ENCODE results near the gene LCA5. TPM values are rescaled to one million over a fixed set of nuclear protein-coding genes. Genes with fewer than 3 reads are reported as not detected.

LCA5 gene
- total RNA-seq, 1 donor from 2014 or later: 13.2 TPM

GRCh38 chr6:79526897-79527296 is 10.3 kb downstream of the LCA5 start:
- Histone ChIP-seq H4K20me1 (ENCODE audit: low read depth) (no peaks in the 10 kb centered on the region), H3K4me2 (no peak overlapping the region), H3F3A (ENCODE audit: low read depth) (no peaks in the 10 kb centered on the region), H3K9me3 (ENCODE audit: low read depth) (no peaks in the 10 kb centered on the region), H3K27ac (no peak overlapping the region), H3K9ac (no peak overlapping the region), H3K79me2 (ENCODE audit: low read depth) (peaks cover 28% of the 10 kb centered on the region), H3K36me3 (no peaks in the 10 kb centered on the region), H3K4me1 (peaks cover 14% of the 10 kb centered on the region), H3K27me3 (no peaks in the 10 kb centered on the region), H3K4me3 (no peak overlapping the region), H2AFZ (replicated peaks) (no peak overlapping the region)
- H3K27ac Mint-ChIP-seq: no peak overlapping the region
- DNase-seq (ENCODE audit: low spot score): no peak
- TF ChIP-seq EZH2 (IDR thresholded peaks at IDR 0.05): no peak
- no peak for TF ChIP-seq CTCF (IDR thresholded peaks at IDR 0.05)
- no peak for TF ChIP-seq EZH2phosphoT487 (IDR thresholded peaks at IDR 0.05)
- H3K4me3 Mint-ChIP-seq: no peak overlapping the region
- no peaks in the 10 kb centered on the region for H3K27me3 Mint-ChIP-seq (ENCODE audit: insufficient read depth, low read depth)
- H3K36me3 Mint-ChIP-seq: peaks cover 21% of the 10 kb centered on the region
- H3K4me1 Mint-ChIP-seq: peaks cover 16% of the 10 kb centered on the region
- H3K9me3 Mint-ChIP-seq: peaks cover 19% of the 10 kb centered on the region

GRCh38 chr6:79525272-79526100 is 11.7 kb downstream of the LCA5 start:
- H3K27ac Mint-ChIP-seq: peak overlapping the region; percentile 86
- peaks cover 16% of the 10 kb centered on the region for H3K4me1 Mint-ChIP-seq
- H3K27me3 Mint-ChIP-seq (ENCODE audit: insufficient read depth, low read depth): no peaks in the 10 kb centered on the region
- H3K36me3 ChIP-seq: no peaks in the 10 kb centered on the region
- H3K4me1 ChIP-seq: peaks cover 14% of the 10 kb centered on the region
- H4K20me1 ChIP-seq (ENCODE audit: low read depth): no peaks in the 10 kb centered on the region
- no peaks in the 10 kb centered on the region for H3F3A ChIP-seq (ENCODE audit: low read depth)
- H3K4me3 ChIP-seq: no peak overlapping the region
- H3K9me3 ChIP-seq (ENCODE audit: low read depth): no peaks in the 10 kb centered on the region
- H3K9me3 Mint-ChIP-seq: peaks cover 19% of the 10 kb centered on the region
- no peak overlapping the region for H2AFZ ChIP-seq (replicated peaks)
- H3K79me2 ChIP-seq (ENCODE audit: low read depth): peaks cover 26% of the 10 kb centered on the region
- H3K4me3 Mint-ChIP-seq: no peak overlapping the region
- no peaks in the 10 kb centered on the region for H3K27me3 ChIP-seq
- H3K9ac ChIP-seq: no peak overlapping the region
- H3K36me3 Mint-ChIP-seq: peaks cover 21% of the 10 kb centered on the region
- peak; percentile 54 for DNase-seq (ENCODE audit: low spot score)
- TF ChIP-seq EZH2 (IDR thresholded peaks at IDR 0.05): no peak
- no peak for TF ChIP-seq EZH2phosphoT487 (IDR thresholded peaks at IDR 0.05)
- TF ChIP-seq CTCF (IDR thresholded peaks at IDR 0.05): no peak
- peak overlapping the region; percentile 49 for H3K27ac ChIP-seq
- H3K4me2 ChIP-seq: peak overlapping the region; percentile 26

- Mint-ChIP-seq H3K27me3 (ENCODE audit: insufficient read depth, low read depth) (no peaks in the 10 kb centered on the region), H3K36me3 (peaks cover 21% of the 10 kb centered on the region), H3K4me1 (peaks cover 16% of the 10 kb centered on the region), H3K9me3 (peaks cover 16% of the 10 kb centered on the region), H3K4me3 (no peak overlapping the region), H3K27ac (no peak overlapping the region)
- Histone ChIP-seq H3K4me2 (no peak overlapping the region), H4K20me1 (ENCODE audit: low read depth) (no peaks in the 10 kb centered on the region), H3K4me1 (peaks cover 14% of the 10 kb centered on the region), H3K36me3 (no peaks in the 10 kb centered on the region), H2AFZ (replicated peaks) (no peak overlapping the region), H3F3A (ENCODE audit: low read depth) (no peaks in the 10 kb centered on the region), H3K9ac (no peak overlapping the region), H3K27ac (no peak overlapping the region), H3K79me2 (ENCODE audit: low read depth) (peaks cover 18% of the 10 kb centered on the region), H3K27me3 (no peaks in the 10 kb centered on the region), H3K4me3 (no peak overlapping the region), H3K9me3 (ENCODE audit: low read depth) (no peaks in the 10 kb centered on the region)
- no peak for DNase-seq (ENCODE audit: low spot score)
- TF ChIP-seq EZH2phosphoT487 (IDR thresholded peaks at IDR 0.05) (no peak), EZH2 (IDR thresholded peaks at IDR 0.05) (no peak), CTCF (IDR thresholded peaks at IDR 0.05) (no peak)
These were observed 13.2 kb downstream of the LCA5 start for GRCh38 chr6:79524065-79524464.
